Liver (tissue), 9 donors: ENCODE measurements around the gene PTCD2. TPM values are rescaled to one million over a fixed set of nuclear protein-coding genes. Genes with fewer than 3 reads are reported as not detected.

ENCODE experiments used
- DNase-seq: peaks from one replicate; pipeline ENCODE4 v3.0.0-alpha.2; 2017; ENCODE audit warnings: low spot score
- H3K27ac ChIP-seq, 2 donors: one replicate each; pipeline ENCODE4 v1.7.0; 2013; ENCODE audit warnings: inconsistent platforms in 2 of 2, low read length in 2 of 2, control low read depth in 1 of 2, low read depth in 1 of 2, mild to moderate bottlenecking in 1 of 2
- H3K27me3 ChIP-seq, 4 donors: one replicate each; pipeline versions ENCODE4 v1.6.1 to v1.7.0; 2013; ENCODE audit warnings: low read length in 3 of 4, inconsistent platforms in 1 of 4, mild to moderate bottlenecking in 1 of 4, moderate library complexity in 1 of 4; ENCODE audit not compliant: control insufficient read depth in 4 of 4, insufficient read depth in 4 of 4
- H3K36me3 ChIP-seq, 4 donors: one replicate each; pipeline versions ENCODE4 v1.6.1 to v1.7.0; 2013; ENCODE audit warnings: low read length in 3 of 4, mild to moderate bottlenecking in 3 of 4, low read depth in 1 of 4, moderate library complexity in 1 of 4; ENCODE audit not compliant: control insufficient read depth in 4 of 4, insufficient read depth in 3 of 4
- H3K4me1 ChIP-seq, 4 donors: one replicate each; pipeline versions ENCODE4 v1.6.1 to v1.7.0; 2013; ENCODE audit warnings: low read length in 3 of 4, mild to moderate bottlenecking in 3 of 4, moderate library complexity in 1 of 4; ENCODE audit not compliant: control insufficient read depth in 4 of 4, insufficient read depth in 4 of 4
- H3K4me3 ChIP-seq, 3 donors: one replicate each; pipeline versions ENCODE4 v1.6.1 to v1.7.0; 2013; ENCODE audit warnings: low read length in 3 of 3, control low read depth in 1 of 3, low read depth in 1 of 3, mild to moderate bottlenecking in 1 of 3
- H3K9ac ChIP-seq, 2 donors: one replicate each; pipeline ENCODE4 v1.7.0; 2013; ENCODE audit warnings: low read length in 2 of 2, mild to moderate bottlenecking in 2 of 2, moderate library complexity in 2 of 2, control low read depth in 1 of 2, low read depth in 1 of 2
- H3K9me3 ChIP-seq, 4 donors: one replicate each; pipeline versions ENCODE4 v1.6.1 to v1.7.0; 2013; ENCODE audit warnings: low read length in 3 of 4; ENCODE audit not compliant: control insufficient read depth in 4 of 4
- EGR1 ChIP-seq, 2 donors: IDR thresholded peaks; 2 replicates each; pipeline ENCODE4 v1.6.1; 2016 to 2018; ENCODE audit warnings: antibody characterized with exemption in 2 of 2, low read depth in 2 of 2
- FOXA1 ChIP-seq: IDR thresholded peaks from 2 replicates; pipeline ENCODE4 v1.6.1; 2016; ENCODE audit warnings: antibody characterized with exemption
- FOXA2 ChIP-seq: IDR thresholded peaks from 2 replicates; pipeline ENCODE4 v1.6.1; 2016; ENCODE audit warnings: antibody characterized with exemption
- GABPA ChIP-seq, 2 donors: IDR thresholded peaks in 1 of 2; conservative IDR thresholded peaks in 1 of 2; 2 replicates each; pipeline ENCODE4 v1.6.1; 2016; ENCODE audit warnings: antibody characterized with exemption in 2 of 2, mild to moderate bottlenecking in 1 of 2, moderate library complexity in 1 of 2
- HNF4A ChIP-seq, 2 donors: conservative IDR thresholded peaks; 2 replicates each; pipeline ENCODE4 v1.6.1; 2016; ENCODE audit warnings: antibody characterized with exemption in 2 of 2, mild to moderate bottlenecking in 2 of 2
- HNF4G ChIP-seq: IDR thresholded peaks from 2 replicates; pipeline ENCODE4 v1.6.1; 2016; ENCODE audit warnings: antibody characterized with exemption
- JUND ChIP-seq, 2 donors: IDR thresholded peaks; 2 replicates each; pipeline ENCODE4 v1.6.1; 2016; ENCODE audit warnings: antibody characterized with exemption in 2 of 2
- NR2F2 ChIP-seq: IDR thresholded peaks from 2 replicates; pipeline ENCODE4 v1.6.1; 2016; ENCODE audit warnings: antibody characterized with exemption
- RAD21 ChIP-seq, 2 donors: IDR thresholded peaks; 2 replicates each; pipeline ENCODE4 v1.6.1; 2016; ENCODE audit warnings: antibody characterized with exemption in 2 of 2, mild to moderate bottlenecking in 2 of 2
- RXRA ChIP-seq, 2 donors: IDR thresholded peaks; 2 replicates each; pipeline ENCODE4 v1.6.1; 2017 to 2018; ENCODE audit warnings: antibody characterized with exemption in 2 of 2, mild to moderate bottlenecking in 1 of 2
- SP1 ChIP-seq: IDR thresholded peaks from 2 replicates; pipeline ENCODE4 v1.6.1; 2018; ENCODE audit warnings: antibody characterized with exemption, mild to moderate bottlenecking
- TAF1 ChIP-seq: conservative IDR thresholded peaks from 2 replicates; pipeline ENCODE4 v1.6.1; 2016; ENCODE audit warnings: antibody characterized with exemption, mild to moderate bottlenecking
- YY1 ChIP-seq: IDR thresholded peaks from 2 replicates; pipeline ENCODE4 v1.6.1; 2016; ENCODE audit warnings: antibody characterized with exemption, mild to moderate bottlenecking
- WGBS: extraction: QIAGEN DNeasy Blood & Tissue Kit; methylation state at CpG from one replicate; pipeline ENCODE4 v1.1.7; 2013; 5-methylcytosine and 5-hydroxymethylcytosine counted together
- polyA plus RNA-seq, 2 donors: library from polyadenylated mRNA; stranded (reverse) in 1 of 2; unstranded in 1 of 2; fragments of 200-250 nt in 1 of 2; fragments of >200 nt in 1 of 2; fragmentation: Nextera tagmentation in 1 of 2; extraction: Ambion mirVana in 1 of 2; gene quantifications; one replicate each; pipeline versions ENCODE4 v1.2.1 to v1.2.3, GENCODE V29; 2013 to 2015
- total RNA-seq, 2 donors: library from RNA; depleted of rRNA; stranded (reverse); fragments of >200 nt; gene quantifications; one replicate each; pipeline ENCODE4 v1.2.3, GENCODE V29; 2014
- TF ChIP-seq, protein P1 (sequence below): IDR thresholded peaks from 2 replicates; pipeline ENCODE4 v1.6.1; 2016; ENCODE audit warnings: antibody characterized with exemption
- TF ChIP-seq, protein P2 (sequence below): IDR thresholded peaks from 2 replicates; pipeline ENCODE4 v1.6.1; 2016; ENCODE audit warnings: antibody characterized with exemption
- TF ChIP-seq, protein P3 (sequence below): IDR thresholded peaks from 2 replicates; pipeline ENCODE4 v1.6.1; 2016; ENCODE audit warnings: antibody characterized with exemption
- TF ChIP-seq, protein P4 (sequence below): IDR thresholded peaks from 2 replicates; pipeline ENCODE4 v1.6.1; 2016; ENCODE audit warnings: antibody characterized with exemption, mild to moderate bottlenecking
- TF ChIP-seq, protein P5 (sequence below): fragments of 150-350 bp; IDR thresholded peaks from 2 replicates; pipeline ENCODE4 v1.5.1; 2017; ENCODE audit warnings: improper control_type of control experiment, low read depth, low read length; ENCODE audit not compliant: missing input control
- donor health status: healthy.
- donor health status: healthy.
- donor health status: healthy.
- donor health status: healthy.
- donor health status: healthy.

PTCD2 gene
- total and polyA plus RNA-seq, 4 donors: 4.4 to 5.9 (median 5.2) TPM

DNA sequence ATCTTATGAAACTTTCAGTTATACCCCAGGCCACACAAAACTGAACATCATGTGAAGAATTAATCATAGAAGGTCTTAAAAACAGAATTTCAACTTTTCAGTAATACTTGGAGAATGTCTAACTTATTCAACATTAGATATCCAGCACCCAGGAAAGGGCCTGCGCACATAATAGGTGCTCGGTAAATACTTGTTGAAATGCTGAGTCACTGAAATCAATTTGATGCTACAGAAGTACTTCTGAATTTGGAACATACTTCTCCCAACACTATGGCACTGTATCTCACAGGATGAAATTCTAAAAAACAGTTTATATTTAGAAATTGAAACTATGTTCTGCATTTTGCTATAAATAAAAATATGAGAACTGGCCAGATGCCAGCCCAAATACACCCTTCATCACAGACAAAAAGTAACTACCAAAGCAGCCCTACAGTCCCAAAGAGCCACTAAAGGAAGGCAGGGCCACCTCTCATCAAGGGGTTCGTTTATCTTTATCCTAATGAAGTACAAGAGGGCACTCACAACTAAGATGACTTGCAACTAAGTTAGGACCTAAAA, 26.6 kb upstream of the PTCD2 start (continued):
- TF ChIP-seq, protein P1, sequence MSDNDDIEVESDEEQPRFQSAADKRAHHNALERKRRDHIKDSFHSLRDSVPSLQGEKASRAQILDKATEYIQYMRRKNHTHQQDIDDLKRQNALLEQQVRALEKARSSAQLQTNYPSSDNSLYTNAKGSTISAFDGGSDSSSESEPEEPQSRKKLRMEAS: no peak
- no peak for TF ChIP-seq HNF4G
- no peak for TF ChIP-seq FOXA1
- no peak for TF ChIP-seq GABPA (IDR thresholded peaks at IDR 0.05 in 1 of 2, conservative IDR thresholded peaks at IDR 0.05 in 1 of 2)
- no peak for TF ChIP-seq SP1
- TF ChIP-seq TAF1: no peak
- TF ChIP-seq NR2F2: no peak
- TF ChIP-seq HNF4A (conservative IDR thresholded peaks at IDR 0.05): no peak
- no peak for TF ChIP-seq JUND (IDR thresholded peaks at IDR 0.05)
- TF ChIP-seq, protein P2, sequence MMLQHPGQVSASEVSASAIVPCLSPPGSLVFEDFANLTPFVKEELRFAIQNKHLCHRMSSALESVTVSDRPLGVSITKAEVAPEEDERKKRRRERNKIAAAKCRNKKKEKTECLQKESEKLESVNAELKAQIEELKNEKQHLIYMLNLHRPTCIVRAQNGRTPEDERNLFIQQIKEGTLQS: no peak

DNA sequence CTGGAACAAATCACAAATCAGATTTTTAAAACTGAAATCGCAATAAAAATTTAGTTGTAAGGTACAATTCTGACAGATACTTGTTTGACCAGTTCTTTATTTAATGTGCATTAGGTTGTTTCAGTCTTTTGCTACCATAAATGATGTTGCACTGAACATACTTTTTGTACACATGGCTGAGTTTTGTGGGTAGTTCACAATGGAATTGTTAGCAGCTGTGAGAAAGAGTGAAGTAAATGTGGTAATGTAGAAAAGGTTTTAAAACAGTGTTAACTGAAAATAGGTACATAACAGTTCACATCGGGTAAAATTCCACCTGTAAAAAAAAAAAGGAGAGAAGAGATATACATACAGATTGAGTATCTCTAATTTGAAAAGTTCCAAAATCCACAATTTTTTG, 25.7 kb upstream of the PTCD2 start:
- 93% methylated on average over 2 of the region's 2 CpGs for WGBS
- H3K4me3 ChIP-seq: no peak overlapping the region
- H3K9ac ChIP-seq: no peak overlapping the region
- no peak overlapping the region for H3K27ac ChIP-seq
- H3K36me3 ChIP-seq: peaks cover 1 to 23% (median 3%) of the 10 kb centered on the region in 4 donors
- no peaks in the 10 kb centered on the region for H3K27me3 ChIP-seq
- no peaks in the 10 kb centered on the region for H3K9me3 ChIP-seq
- DNase-seq: no peak
- peaks cover 0 to 1% (median 0%) of the 10 kb centered on the region in 4 donors for H3K4me1 ChIP-seq
- TF ChIP-seq, protein P3, sequence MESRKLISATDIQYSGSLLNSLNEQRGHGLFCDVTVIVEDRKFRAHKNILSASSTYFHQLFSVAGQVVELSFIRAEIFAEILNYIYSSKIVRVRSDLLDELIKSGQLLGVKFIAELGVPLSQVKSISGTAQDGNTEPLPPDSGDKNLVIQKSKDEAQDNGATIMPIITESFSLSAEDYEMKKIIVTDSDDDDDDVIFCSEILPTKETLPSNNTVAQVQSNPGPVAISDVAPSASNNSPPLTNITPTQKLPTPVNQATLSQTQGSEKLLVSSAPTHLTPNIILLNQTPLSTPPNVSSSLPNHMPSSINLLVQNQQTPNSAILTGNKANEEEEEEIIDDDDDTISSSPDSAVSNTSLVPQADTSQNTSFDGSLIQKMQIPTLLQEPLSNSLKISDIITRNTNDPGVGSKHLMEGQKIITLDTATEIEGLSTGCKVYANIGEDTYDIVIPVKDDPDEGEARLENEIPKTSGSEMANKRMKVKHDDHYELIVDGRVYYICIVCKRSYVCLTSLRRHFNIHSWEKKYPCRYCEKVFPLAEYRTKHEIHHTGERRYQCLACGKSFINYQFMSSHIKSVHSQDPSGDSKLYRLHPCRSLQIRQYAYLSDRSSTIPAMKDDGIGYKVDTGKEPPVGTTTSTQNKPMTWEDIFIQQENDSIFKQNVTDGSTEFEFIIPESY: no peak
- TF ChIP-seq JUND (IDR thresholded peaks at IDR 0.05): no peak
- no peak for TF ChIP-seq EGR1 (IDR thresholded peaks at IDR 0.05; ENCODE audit: low read depth in 2 of 2)
- TF ChIP-seq SP1: no peak
- no peak for TF ChIP-seq NR2F2
- no peak for TF ChIP-seq HNF4G
- TF ChIP-seq, protein P1: no peak
- no peak for TF ChIP-seq RAD21 (IDR thresholded peaks at IDR 0.05)
- no peak for TF ChIP-seq FOXA1
- TF ChIP-seq, protein P2: no peak
- no peak for TF ChIP-seq HNF4A (conservative IDR thresholded peaks at IDR 0.05)
- TF ChIP-seq FOXA2: no peak
- TF ChIP-seq, protein P4, sequence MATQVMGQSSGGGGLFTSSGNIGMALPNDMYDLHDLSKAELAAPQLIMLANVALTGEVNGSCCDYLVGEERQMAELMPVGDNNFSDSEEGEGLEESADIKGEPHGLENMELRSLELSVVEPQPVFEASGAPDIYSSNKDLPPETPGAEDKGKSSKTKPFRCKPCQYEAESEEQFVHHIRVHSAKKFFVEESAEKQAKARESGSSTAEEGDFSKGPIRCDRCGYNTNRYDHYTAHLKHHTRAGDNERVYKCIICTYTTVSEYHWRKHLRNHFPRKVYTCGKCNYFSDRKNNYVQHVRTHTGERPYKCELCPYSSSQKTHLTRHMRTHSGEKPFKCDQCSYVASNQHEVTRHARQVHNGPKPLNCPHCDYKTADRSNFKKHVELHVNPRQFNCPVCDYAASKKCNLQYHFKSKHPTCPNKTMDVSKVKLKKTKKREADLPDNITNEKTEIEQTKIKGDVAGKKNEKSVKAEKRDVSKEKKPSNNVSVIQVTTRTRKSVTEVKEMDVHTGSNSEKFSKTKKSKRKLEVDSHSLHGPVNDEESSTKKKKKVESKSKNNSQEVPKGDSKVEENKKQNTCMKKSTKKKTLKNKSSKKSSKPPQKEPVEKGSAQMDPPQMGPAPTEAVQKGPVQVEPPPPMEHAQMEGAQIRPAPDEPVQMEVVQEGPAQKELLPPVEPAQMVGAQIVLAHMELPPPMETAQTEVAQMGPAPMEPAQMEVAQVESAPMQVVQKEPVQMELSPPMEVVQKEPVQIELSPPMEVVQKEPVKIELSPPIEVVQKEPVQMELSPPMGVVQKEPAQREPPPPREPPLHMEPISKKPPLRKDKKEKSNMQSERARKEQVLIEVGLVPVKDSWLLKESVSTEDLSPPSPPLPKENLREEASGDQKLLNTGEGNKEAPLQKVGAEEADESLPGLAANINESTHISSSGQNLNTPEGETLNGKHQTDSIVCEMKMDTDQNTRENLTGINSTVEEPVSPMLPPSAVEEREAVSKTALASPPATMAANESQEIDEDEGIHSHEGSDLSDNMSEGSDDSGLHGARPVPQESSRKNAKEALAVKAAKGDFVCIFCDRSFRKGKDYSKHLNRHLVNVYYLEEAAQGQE: no peak
- TF ChIP-seq GABPA (IDR thresholded peaks at IDR 0.05 in 1 of 2, conservative IDR thresholded peaks at IDR 0.05 in 1 of 2): no peak
- TF ChIP-seq YY1: no peak
- TF ChIP-seq RXRA (IDR thresholded peaks at IDR 0.05): no peak
- TF ChIP-seq TAF1: no peak
- TF ChIP-seq, protein P5, sequence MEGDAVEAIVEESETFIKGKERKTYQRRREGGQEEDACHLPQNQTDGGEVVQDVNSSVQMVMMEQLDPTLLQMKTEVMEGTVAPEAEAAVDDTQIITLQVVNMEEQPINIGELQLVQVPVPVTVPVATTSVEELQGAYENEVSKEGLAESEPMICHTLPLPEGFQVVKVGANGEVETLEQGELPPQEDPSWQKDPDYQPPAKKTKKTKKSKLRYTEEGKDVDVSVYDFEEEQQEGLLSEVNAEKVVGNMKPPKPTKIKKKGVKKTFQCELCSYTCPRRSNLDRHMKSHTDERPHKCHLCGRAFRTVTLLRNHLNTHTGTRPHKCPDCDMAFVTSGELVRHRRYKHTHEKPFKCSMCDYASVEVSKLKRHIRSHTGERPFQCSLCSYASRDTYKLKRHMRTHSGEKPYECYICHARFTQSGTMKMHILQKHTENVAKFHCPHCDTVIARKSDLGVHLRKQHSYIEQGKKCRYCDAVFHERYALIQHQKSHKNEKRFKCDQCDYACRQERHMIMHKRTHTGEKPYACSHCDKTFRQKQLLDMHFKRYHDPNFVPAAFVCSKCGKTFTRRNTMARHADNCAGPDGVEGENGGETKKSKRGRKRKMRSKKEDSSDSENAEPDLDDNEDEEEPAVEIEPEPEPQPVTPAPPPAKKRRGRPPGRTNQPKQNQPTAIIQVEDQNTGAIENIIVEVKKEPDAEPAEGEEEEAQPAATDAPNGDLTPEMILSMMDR: no peak
